Measurements from ENCODE around the gene TRIM68.

TRIM68 gene

DNA sequence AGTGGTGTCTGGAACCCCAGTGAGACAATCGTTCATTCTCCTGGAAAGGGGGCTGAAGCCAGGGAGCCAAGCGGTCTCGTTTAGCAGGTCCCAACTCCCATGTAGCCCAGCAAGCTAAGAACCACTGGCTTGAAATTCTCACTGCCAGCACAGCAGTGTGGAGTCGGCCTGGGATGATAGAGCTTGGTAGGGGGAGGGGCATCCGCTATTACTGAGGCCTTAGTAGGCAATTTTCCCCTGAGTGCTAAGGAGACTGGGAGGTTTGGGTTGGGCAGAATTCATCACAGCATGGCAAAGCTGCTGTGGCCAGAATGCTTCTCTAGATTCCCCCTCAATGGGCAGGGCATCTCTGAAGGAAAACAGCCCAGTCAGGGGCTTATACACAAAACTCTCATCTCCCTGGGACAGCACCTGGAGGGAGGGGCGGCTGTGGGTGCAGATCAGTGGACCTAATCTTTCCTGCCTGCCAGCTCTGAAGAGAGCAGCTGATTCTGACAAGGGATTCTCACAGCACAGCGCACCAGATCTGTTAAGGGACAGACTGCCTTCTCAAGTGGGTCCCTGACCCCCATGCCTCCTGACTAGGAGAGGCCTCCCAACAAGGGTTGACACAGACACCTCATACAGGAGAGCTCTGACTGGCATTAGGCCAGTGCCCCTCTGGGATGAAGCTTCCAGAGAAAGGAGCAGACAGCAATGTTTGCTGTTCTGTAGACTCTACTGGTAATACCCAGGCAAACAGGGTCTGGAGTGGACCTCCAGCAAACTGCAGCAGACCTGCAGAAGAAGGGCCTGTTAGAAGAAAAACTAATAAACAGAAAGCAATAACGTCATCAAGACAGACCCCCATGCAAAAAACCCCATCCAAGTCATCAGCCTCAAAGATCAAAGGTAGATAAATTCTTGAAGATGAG is 48.2 kb downstream of the TRIM68 start:
- TF ChIP-seq, protein P1, sequence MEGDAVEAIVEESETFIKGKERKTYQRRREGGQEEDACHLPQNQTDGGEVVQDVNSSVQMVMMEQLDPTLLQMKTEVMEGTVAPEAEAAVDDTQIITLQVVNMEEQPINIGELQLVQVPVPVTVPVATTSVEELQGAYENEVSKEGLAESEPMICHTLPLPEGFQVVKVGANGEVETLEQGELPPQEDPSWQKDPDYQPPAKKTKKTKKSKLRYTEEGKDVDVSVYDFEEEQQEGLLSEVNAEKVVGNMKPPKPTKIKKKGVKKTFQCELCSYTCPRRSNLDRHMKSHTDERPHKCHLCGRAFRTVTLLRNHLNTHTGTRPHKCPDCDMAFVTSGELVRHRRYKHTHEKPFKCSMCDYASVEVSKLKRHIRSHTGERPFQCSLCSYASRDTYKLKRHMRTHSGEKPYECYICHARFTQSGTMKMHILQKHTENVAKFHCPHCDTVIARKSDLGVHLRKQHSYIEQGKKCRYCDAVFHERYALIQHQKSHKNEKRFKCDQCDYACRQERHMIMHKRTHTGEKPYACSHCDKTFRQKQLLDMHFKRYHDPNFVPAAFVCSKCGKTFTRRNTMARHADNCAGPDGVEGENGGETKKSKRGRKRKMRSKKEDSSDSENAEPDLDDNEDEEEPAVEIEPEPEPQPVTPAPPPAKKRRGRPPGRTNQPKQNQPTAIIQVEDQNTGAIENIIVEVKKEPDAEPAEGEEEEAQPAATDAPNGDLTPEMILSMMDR (IDR thresholded peaks at IDR 0.05; ENCODE audit: low read depth, low read length, missing control alignments) = no peak
- Histone ChIP-seq H3K27me3 (replicated peaks) (no peaks in the 10 kb centered on the region), H3K27ac (no peak overlapping the region), H3K36me3 (replicated peaks) (no peaks in the 10 kb centered on the region), H3K4me3 (ENCODE audit: low read depth, low read length) (no peak overlapping the region)
- in situ Hi-C loops (cut with HindIII; ENCODE audit: low pct_ligation_motif_present, low sequenced_read_pairs) = no loop called here
- DNase-seq = no peak

DNA sequence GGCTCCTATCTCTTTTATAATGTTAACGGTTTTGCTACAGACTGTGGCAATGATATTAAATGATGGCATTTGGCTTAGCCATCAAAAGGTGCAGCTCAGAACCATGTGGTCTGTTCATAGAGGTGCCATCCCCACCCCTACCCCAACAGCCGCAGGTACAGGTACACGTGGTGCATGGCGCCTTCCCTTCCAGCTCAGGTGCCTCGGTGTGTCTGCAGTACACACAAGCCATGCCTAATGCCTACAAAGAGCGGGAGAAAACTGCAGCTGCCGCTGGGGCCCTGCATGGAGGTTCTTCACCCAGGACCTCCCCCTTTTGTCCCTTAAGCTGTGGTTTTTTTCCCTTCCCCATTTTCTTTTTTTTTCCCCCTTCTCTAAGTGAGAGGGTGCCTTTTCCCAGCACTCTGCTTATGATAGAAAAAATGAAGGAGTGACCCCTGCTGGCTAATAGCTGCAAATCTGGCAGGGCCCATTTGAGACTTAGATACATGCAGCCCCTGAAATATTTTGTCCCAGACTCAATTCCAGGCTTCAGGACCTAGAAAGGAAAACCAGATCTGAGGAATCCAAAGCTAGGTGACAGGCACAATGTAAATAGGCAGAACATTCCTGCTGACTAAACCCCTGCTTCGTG is 56.6 kb downstream of the TRIM68 start:
- H3K36me3 ChIP-seq (replicated peaks) = no peaks in the 10 kb centered on the region
- DNase-seq = peak; percentile 4
- H3K27me3 ChIP-seq (replicated peaks) = no peaks in the 10 kb centered on the region
- in situ Hi-C loops (cut with HindIII; ENCODE audit: low pct_ligation_motif_present, low sequenced_read_pairs) = no loop called here
- TF ChIP-seq, protein P1 (IDR thresholded peaks at IDR 0.05; ENCODE audit: low read depth, low read length, missing control alignments) = peak; percentile 28
- no peak overlapping the region for H3K4me3 ChIP-seq (ENCODE audit: low read depth, low read length)
- no peak overlapping the region for H3K27ac ChIP-seq
